HG03439 (cell line): ENCODE data around the gene PRG2.
"Not testable (repeated sequence)": the region's sequence is repeated elsewhere in the genome, so short reads cannot be mapped to it uniquely, and the experiment has no call there.

Experiments
- ATAC-seq: cut with Tn5 transposase; IDR thresholded peaks from one replicate; pipeline ENCODE4 v1.9.1; 2021; ENCODE audit warnings: mild to moderate bottlenecking, moderate library complexity; ENCODE audit not compliant: unreplicated experiment

PRG2 gene

DNA sequence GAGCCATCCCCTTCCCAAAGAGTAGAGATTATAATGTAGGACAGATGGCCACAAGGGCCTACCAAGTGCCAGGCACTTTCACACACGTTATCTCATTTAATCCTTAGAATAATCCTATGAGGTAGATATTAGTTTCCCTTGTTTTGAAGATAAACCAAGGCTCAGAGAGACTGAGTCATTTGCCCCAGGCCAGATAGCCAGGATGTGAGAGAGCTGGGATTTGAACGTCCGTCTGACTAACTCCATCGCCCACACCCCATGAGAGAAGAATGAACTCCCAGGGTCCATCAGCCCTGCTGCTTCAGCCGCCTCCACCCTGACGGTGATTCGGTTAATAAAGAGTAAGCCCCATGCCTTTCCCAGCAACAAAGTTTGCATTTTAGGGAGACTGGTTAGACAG is 20.2 kb downstream of the PRG2 start:
- ATAC-seq, result no peak

- ATAC-seq, result no peak
Observed at GRCh38 chr11:57368845-57369232, 21.6 kb downstream of the PRG2 start.

DNA sequence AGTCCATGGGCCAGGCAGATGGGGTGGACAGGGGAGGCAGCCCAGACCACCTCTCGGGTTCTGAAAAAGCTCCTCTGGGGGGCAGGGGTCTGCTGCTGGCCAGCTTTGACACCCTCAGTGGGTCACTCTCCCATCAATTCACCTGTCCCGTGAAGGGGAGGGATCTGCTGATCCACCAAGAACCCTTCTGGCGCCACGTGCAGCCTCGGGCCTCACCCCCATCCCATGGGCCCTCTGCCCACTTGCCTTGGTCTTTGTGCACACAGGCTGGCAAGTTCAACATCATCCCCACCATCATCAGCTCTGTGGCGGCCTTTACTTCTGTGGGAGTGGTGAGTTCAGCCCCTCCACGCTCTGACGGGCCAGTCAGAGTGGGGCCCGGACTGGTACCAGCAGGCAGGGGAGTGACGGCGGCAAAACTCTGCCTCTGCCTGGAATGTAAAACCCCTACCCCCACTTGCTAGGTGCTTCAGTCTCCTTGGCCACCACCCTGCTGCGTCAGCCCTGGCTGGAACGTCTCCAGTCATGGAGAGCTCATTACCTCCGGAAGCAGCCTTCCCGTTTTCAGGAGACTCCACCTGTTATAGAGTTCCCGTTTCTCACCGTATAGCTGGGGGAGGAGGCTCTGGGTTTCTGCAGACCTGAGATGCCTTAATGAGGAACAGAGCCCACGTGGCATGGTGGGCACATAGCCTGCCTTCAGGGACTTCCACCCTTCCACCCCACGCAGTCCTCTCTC is 22.2 kb downstream of the PRG2 start:
- ATAC-seq, result no peak

- no peak for ATAC-seq
Observed at GRCh38 chr11:57364851-57365660, 25.4 kb downstream of the PRG2 start.

DNA sequence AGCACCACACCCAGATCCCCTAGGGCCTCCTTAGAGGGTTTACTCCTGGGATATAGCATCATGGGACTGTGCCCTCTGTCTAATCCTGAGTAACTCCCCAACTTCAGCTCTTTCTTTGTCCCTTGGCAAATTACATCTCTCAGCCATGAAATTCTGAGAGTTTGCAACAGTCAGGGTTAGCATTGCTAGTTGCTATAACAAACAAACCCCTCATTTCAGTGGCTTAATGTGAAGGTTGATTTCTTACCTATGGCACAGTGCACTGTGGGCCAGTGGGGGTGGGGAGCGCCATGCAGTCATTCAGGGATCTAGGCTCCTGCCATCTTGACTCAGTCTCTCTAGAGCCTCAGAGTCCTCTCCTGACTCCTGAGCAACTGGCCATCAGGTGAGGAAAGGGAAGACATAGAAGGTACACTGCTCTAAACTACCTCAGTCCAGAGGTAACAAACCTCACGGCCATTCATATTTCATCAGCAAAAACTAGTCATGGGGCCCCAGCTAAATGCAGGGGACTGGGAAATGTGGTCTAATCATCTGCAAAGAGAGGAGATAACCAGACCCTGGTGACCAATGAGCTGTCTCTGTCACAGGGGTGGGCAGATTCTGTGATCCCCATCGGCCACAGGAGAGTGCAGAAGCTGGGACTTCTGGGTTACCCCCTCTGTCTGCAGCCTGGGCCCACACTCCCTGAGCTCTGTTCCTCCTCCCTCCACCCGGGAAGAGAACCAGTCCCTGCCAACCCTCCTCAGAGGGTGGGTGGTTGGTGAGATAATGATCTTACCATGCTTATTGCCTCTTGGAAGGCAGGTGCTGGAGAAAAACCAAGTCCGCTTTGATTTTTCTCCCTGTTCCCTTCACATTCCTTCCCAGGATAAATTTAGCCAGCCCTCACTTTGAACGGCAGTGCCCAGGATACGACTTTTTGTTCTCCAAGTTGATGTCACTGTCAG is 27.0 kb downstream of the PRG2 start:
- no peak for ATAC-seq

DNA sequence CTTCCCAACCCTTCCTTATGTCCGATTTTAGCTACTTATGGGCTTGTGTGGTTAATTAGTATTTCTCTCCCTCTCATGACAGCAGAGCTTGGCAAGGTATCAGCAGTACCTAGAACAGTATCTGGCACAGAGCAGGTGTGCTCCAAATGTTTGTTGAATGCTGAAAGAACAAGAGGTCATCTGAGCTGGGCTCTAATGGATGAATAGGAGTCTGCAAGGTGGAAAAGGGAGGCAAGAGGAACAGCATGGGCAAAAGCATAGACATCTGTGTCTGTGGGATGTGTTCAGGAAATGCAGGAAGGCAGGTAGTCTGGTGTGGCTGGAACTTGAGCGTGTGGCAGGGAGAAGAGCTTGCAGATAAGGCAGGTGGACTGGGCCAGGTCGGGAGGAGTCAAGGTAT is 28.5 kb downstream of the PRG2 start:
- ATAC-seq, result no peak

DNA sequence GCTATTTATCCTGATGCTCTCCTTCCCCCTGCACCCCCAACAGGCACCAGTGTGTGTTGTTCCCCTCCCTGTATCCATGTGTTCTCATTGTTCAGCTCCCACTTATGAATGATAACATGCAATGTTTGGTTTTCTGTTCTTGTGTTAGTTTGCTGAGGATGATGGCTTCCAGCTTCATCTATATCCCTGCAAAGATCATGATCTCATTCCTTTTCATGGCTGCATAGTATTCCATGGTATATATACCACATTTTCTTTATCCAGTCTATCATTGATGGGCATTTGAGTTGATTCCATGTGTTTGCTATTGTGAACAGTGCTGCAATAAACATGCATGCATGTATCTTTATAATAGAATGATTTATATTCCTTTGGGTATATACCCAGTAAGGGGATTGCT is 29.0 kb downstream of the PRG2 start:
- not testable (repeated sequence) for ATAC-seq

GRCh38 chr11:57360991-57361390 is 29.5 kb downstream of the PRG2 start:
- no peak for ATAC-seq

- no peak for ATAC-seq
Observed at GRCh38 chr11:57359896-57360690, 30.4 kb downstream of the PRG2 start.

GRCh38 chr11:57359396-57359795 is 31.1 kb downstream of the PRG2 start:
- ATAC-seq, result no peak

GRCh38 chr11:57358991-57359390 is 31.5 kb downstream of the PRG2 start:
- ATAC-seq, result no peak

GRCh38 chr11:57358543-57358961 is 31.9 kb downstream of the PRG2 start:
- ATAC-seq, result no peak

- ATAC-seq, result no peak
Observed at GRCh38 chr11:57357856-57358255, 32.6 kb downstream of the PRG2 start.

GRCh38 chr11:57357310-57357709 is 33.1 kb downstream of the PRG2 start:
- ATAC-seq, result no peak

DNA sequence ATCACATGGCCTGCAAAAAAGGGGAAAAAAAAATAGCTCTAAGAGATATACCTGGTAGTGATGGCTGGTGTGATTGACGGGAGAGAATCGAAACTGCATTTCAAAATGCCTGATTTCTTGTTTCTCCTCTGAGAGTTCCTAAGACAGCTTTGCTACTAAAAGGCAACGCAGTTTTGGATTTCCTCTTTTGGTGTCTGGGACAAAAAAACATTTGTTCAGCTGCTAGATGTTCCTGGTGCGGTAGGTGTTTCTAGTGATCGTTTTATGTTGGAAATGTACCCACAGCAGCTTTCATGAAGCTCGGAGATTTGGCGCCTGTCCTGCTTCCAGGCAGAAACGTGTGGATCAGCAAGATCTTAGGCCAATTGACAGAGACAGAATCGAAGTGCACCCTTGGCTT is 34.2 kb downstream of the PRG2 start:
- ATAC-seq, result no peak

DNA sequence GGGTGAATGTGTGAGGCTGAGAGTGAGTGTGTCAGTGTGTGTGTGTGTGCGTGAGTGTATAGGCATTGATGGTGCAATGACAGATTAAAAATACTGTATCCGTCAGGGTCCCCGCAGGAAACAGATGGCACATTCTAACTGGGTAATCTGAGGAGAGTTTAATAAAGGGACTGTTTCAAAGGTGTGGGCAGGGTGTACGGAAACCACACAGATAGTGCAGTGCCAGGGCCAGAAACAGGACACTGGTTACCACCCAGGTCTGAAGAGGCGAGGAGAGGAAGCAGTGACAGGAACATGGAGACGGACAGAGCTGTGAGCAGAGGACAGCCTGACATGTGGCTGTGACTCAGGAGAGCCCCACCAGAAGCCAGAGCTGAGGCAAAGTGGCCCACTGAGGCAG is 35.8 kb downstream of the PRG2 start:
- ATAC-seq, result no peak

DNA sequence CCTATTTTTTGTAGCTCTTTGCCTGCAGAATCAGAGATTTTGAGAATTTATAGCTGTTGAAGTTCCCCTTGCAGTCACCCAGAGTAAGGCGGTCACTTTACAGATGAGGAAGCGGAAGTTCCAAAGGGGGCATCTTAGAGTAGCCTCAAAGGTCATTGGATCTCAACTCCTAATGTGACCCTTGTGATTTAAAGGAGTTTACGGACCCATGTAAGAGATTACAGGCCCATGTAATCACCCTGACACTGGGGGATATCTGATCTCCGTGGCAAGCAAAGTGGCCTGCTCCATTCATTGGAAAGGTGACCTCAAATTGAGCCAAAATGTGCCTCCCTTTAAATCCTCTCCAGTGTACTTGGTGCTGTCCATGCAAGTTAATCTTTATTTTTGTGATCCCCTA is 36.6 kb downstream of the PRG2 start:
- no peak for ATAC-seq

DNA sequence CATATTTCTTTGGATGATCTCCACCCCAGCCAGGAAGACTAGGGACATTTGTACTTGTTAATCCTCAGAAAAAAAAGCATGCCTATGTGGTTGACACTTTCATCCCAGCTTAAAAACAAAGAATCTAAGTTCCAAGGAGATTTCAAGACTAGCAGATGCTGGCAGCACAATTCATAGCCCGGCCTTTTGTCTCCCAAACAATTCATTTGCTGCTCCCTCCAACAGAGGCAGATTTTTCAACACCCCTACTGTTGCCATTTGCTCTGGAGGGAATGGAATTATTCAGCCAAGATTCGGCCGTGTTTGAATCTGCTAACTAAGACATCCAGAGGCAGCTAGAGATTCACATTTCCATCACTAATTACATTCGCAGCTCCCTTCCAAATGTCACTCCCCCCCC is 37.0 kb downstream of the PRG2 start:
- no peak for ATAC-seq

- no peak for ATAC-seq
Observed at GRCh38 chr11:57353036-57353435, 37.4 kb downstream of the PRG2 start.

DNA sequence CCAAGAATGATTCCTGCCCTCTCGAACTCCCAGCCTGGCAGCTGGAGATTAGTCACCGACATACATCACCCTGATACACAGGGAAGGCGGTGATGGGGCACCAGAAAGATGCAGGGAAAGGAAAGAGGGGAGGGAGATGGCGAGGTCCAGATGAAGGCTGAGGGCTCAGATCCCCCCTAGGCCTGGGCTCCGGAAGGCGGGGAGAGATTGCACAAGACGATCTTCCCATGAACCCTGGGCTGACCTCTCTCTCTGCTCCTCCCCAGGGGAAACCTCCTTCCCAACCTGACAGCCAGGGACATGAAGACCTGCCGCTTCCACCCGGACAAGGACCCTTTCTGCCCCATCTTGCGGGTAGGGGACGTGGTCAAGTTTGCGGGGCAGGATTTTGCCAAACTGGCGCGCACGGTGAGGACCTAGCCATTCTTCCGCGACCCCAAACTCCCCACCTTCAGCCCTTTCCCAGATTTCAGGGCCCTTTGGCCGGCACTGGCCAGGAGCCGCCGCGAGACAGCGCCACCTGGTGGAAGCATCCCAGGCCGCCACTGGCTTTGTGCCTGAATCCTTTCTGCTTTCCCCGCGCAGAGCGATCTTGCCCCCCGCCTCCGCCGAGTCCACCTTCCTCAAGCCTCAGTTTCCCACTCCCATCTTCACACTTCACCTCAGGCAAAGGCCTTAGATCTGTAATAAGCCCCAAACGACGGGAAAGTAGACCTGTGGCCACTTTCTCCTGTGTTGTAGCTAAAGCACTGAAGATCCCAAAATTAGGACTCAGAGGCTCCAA is 40.8 kb downstream of the PRG2 start:
- no peak for ATAC-seq
